Cardiac fibroblast (primary cell): ENCODE results near the gene FN1.

ENCODE experiments used
- DNase-seq, 2 donors: peaks; one replicate each; pipeline versions ENCODE4 v3.0.0 to v3.0.0-alpha.2; 2010; ENCODE audit warnings: low read depth in 2 of 2
- H3K4me3 ChIP-seq, 2 donors: replicated peaks in 1 of 2; 1 replicate in 1 of 2; 2 replicates in 1 of 2; pipeline ENCODE4 v1.5.1; 2011; ENCODE audit warnings: low read depth in 2 of 2, low read length in 2 of 2, mild to moderate bottlenecking in 2 of 2, moderate library complexity in 1 of 2
- TF ChIP-seq, protein P1 (sequence below): IDR thresholded peaks from one replicate; pipeline ENCODE4 v1.5.1; 2011; ENCODE audit warnings: low read depth, mild to moderate bottlenecking, low read length, inconsistent platforms

Gene FN1

DNA sequence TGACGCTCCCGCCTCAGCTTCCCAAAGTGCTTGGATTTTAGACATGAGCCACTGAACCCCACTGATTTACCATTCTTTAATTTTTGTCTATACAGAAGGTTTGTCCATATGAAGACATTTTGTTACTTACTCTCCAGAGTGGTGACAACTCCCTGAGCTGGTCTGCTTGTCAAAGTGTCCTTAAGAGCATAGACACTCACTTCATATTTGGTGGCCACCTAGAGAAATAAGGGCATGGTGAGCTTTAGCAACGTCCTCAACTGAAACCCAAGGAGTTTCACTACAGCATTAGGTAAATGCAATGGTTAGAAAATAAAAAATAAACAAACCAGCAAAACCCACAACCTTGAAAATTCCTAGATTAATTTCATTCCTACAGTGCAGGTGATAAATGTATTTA lies 57.8 kb downstream of the FN1 start:
- DNase-seq: no peak

DNA sequence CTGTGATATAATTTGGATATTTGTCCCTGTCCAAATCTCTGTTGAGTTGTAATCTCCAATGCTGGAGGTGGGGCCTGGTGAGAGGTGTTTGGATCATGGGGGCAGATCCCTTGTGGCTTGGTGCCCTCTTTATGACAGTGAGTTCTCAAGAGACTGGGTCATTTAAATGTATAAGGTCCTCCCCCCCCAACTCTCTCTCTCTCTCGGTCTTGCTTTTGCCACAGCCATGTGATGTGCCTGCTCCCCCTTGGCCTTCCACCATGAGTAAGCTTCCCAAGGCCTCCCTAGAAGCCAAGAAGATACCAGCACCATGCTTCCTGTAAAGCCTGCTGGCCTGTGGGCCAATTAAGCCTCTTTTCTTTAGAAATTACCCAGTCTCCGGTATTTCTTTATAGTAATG lies 58.6 kb downstream of the FN1 start:
- H3K4me3 ChIP-seq: no peak overlapping the region
- DNase-seq: peak; percentile 70 to 71
- TF ChIP-seq, protein P1, sequence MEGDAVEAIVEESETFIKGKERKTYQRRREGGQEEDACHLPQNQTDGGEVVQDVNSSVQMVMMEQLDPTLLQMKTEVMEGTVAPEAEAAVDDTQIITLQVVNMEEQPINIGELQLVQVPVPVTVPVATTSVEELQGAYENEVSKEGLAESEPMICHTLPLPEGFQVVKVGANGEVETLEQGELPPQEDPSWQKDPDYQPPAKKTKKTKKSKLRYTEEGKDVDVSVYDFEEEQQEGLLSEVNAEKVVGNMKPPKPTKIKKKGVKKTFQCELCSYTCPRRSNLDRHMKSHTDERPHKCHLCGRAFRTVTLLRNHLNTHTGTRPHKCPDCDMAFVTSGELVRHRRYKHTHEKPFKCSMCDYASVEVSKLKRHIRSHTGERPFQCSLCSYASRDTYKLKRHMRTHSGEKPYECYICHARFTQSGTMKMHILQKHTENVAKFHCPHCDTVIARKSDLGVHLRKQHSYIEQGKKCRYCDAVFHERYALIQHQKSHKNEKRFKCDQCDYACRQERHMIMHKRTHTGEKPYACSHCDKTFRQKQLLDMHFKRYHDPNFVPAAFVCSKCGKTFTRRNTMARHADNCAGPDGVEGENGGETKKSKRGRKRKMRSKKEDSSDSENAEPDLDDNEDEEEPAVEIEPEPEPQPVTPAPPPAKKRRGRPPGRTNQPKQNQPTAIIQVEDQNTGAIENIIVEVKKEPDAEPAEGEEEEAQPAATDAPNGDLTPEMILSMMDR: no peak

More for the DNA sequence above, 57.8 kb downstream of the FN1 start:
- H3K4me3 ChIP-seq: no peak overlapping the region
- TF ChIP-seq, protein P1: no peak

DNA sequence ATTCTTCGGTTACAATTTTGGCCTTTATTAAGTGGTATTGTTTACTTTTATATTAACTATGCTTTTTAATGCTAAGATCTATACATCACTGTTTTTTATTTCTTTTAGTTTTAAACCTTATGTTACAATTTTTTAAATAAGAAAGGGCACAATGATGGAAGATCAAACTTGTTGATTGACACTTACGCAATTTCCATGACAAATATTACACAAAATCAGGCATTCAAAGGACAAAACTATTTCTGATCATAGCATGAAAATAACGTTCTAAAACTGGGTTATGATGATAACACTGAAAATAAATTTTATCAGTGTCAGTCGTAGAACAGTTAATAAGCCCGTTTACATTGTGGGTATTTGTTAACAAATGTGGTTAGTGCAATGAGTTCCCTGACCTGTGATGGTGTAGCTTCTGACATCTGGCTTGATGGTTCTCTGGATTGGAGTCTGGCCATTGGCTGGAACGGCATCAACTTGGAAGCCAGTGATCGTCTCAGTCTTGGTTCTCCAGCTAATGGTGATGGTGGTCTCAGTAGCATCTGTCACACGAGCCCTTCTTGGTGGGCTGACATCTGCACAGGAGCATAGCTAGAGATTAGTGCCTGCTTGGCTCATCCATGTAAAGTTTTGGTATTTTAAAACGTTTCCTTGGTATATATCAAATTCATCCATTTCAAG lies 59.6 kb downstream of the FN1 start:
- no peak overlapping the region for H3K4me3 ChIP-seq
- DNase-seq: no peak
- TF ChIP-seq, protein P1: no peak

DNA sequence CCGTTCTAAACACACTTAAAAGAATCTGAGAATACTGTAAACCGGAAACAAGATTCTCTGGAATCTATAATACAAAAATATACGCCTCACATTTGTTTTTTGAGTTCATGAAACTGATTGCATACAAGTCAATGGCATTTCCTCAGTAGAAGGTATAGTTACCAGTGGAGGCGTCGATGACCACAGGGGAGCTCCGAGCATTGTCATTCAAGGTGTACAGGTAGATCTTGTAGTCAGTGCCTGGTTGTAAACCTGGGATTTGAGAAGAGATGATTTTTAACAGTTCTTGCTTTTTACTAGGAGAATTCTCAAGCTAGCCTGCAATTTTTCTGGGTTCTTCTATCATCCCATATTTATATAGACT lies 60.4 kb downstream of the FN1 start:
- DNase-seq: no peak
- TF ChIP-seq, protein P1: no peak
- no peak overlapping the region for H3K4me3 ChIP-seq

DNA sequence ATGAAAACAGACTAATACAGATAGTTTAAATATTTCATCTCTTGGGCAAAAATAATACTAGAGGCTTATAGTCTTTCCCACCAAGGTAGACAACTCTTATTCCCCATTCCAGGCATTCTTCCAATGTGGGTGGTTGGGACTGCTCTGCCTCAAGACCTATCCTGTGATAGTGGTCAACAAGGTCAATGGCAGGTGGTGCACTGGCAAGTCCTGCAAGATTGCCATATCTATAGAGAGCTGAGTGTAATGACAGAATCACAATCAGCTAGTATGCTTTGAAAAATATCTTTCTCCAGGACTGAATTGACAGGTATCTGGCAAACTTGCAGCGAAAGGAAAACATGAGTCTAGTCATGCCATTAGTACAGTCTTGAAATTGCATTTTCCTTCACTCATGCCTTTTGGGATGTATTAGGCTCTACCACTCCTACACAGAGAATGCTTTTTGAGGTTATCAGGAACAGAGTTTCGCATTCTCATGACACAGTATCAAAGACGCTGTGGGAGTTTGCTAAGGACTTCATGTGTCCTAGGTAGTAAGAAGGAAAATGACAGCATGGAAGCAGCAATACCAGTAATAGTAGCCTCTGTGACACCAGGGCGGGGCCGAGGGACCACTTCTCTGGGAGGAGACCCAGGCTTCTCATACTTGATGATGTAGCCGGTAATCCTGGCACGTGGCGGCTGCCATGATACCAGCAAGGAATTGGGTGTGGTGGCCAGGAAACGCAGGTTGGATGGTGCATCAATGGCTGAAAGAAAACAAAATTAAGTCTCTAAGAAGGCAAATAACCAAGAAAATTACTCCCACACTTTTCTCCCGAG lies 61.0 kb downstream of the FN1 start:
- no peak overlapping the region for H3K4me3 ChIP-seq
- no peak for DNase-seq
- TF ChIP-seq, protein P1: no peak

DNA sequence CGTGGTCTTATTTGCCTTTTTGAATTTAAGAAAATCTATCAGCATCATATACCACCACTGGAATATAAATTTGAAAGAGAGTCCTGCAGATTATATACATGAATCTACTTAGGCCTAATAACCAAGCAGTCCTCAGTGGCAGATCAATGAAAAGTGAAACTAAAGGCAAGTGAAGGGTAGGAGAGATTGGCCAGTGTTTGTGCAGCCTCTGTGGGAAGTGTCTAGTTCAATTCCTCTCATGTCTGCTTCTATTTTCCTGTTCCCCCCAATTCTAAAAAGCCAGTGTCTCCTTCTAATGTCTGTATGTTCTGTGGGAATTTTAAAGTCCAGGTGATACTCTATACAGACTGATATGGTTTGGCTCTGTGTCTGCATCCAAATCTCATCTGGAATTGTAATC lies 61.9 kb downstream of the FN1 start:
- H3K4me3 ChIP-seq: no peak overlapping the region
- DNase-seq: no peak
- TF ChIP-seq, protein P1: no peak
